Retina (tissue), 1 donor: ENCODE data around the gene PRKAG1.

Source experiments
- DNase-seq: peaks from one replicate; pipeline ENCODE4 v3.0.0-alpha.2; 2016

The PRKAG1 gene

DNA sequence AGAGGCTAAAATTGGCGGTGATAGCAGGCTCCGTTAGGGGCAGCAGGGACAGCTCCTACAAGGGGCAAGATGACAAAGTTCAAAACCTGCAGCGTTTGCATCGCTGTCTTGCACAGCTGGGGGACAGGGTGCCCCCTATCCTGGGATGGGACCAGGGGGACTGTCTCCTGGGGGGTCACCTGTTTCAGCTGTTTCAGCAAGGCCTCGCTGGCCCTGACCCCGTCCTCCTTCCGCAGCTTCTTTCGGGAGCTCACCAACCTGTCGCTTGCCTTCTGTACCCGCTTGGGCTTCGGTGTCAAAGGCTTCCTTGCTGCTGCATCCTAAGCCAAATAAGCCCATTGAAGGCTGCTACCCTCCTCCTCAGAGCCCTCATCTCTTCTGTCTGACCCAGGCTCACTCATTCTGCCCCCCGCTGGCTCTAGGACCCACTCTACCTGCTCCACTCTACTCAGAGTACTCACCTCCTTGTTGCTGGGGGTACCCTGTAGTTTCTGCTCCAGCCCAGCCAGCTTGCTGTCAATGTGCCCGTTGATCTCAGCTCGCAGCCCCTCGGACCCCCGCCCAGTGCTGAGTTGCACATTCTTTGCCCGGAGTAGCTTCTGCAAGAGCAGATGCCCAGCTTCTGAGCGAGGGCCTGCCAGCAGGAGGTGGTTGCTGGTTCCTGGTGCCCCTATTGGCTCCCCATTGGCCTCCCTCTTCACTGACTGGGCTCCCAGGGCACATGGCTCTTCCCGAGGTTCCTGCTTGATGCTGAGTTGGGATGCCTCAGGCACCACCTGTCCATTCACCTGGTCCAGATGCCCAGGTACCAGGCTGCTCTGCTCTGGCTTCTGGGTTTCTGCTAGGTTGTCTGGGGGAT lies 12.4 kb upstream of the PRKAG1 start:
- DNase-seq: no peak

DNA sequence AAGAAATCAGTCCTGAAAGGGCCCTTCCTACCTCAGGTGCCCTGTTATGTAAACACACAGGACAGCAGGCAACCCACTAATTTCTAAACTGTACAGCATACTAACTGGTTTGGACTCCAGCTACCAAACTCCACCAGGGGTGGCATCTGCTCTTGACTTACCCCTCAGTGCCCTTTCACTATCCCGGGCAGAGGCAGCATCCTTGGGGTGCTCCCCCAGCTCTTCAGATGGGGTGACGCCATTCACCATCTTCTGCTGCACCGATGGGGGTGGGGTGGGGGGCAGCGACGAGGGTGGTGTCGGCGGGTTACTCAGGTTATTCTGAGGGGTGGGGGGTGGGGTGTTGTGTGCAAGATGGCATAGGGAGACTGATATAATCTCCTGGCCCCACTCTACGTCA lies 11.5 kb upstream of the PRKAG1 start:
- DNase-seq: no peak

DNA sequence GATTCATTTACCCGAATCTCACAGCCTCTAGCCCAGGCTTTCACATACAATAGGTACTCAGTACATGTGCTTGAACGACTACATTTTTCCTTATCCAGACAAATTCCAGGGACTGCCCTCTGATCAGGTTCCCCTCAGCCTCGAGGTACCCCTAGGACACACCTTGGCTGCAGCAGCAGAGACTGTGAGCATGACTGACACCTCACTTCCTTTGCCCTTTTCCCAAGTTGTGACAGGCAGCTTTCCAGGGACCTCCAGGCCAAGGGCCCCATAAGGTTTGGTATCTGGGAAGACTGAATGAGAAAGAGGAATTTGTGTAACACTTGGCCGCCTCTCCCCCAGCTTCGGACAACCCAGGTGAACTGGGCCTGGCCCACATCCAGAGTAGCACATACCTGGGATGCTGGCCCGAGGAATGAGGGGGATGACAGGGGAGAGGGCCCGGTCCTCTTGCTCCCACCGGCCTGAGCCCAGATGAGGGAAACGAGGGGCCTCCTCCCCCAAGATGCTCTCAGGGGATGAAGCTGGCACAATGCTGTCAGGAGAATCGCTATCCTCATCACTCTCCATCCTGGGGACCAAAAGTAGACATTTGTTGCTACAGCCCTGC lies 10.2 kb upstream of the PRKAG1 start:
- no peak for DNase-seq

- no peak for DNase-seq
Measured at GRCh38 chr12:49027846-49028555, 9.4 kb upstream of the PRKAG1 start.

- no peak for DNase-seq
Measured at GRCh38 chr12:49026678-49027480, 8.3 kb upstream of the PRKAG1 start.

DNA sequence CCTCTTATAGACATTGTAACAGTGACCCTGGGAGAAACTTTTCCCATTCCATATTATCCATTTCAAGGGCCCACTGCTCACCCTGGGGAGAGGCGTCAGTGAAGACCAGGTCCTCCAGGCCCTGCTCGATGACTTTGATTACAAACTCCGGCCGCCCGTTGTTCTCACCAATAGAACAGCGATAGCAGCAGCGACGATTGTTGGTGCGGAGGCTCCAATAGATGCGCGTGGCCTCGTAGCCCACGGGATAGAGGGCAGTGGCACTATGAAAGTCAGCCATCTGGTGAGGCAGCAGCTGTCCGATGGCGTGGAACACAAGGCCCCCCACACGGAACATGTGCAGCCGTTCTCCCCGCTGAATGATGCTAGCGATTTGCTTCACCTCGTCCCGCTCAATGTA lies 7.5 kb upstream of the PRKAG1 start:
- no peak for DNase-seq

- DNase-seq: no peak
Measured at GRCh38 chr12:49025463-49025862, 6.9 kb upstream of the PRKAG1 start.

DNA sequence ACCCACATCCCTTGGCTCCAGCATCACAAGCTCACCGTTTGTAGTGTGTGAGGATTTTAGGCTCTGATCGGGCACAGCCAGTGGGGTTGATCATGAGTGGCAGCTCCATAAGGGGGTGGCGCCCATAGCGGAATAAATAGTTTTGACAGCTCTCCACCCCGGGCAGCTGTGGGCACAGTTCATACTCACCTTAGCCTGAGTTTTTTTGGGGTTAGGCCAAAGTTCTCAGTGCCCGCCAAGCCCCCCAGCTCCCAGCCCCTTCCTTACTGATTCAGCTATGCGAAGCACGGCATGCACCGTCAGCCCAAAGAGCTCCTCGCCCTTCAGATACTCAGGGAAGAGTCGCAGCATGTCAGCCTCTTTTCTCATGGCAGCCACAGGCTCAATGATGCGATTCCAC lies 6.0 kb upstream of the PRKAG1 start:
- no peak for DNase-seq

GRCh38 chr12:49023812-49024211 lies 5.2 kb upstream of the PRKAG1 start:
- DNase-seq: no peak

DNA sequence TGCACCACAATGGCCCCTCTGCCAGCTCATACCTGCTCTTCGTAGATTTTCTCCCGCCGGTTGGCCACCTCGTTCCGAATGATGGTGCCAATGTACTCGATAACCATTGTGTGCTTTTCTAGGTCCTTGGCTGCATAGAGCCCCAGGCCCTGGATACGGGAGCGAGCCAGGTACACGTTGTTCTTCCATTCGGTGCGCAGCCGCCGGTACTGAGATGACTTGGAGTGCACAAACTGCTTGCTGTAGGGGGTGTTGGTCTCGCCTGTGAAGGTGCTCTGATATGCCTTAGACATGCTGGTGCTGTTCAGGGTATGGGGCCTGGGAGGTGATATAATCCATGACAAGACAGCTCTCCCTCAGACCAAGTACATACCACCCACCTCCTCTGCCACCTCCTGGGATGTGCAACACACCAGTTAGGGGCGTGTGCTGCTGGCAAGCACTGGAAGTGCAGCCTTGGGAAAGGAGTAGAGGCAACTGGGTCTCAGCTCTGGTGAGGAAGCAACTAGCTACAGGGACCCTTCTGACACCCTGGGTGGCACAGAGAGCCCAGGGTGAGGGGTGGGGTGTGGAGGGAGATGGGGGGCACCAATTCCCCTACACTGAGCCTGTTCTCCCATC lies 4.1 kb upstream of the PRKAG1 start:
- no peak for DNase-seq

GRCh38 chr12:49021292-49021915 lies 2.8 kb upstream of the PRKAG1 start:
- DNase-seq: no peak

DNA sequence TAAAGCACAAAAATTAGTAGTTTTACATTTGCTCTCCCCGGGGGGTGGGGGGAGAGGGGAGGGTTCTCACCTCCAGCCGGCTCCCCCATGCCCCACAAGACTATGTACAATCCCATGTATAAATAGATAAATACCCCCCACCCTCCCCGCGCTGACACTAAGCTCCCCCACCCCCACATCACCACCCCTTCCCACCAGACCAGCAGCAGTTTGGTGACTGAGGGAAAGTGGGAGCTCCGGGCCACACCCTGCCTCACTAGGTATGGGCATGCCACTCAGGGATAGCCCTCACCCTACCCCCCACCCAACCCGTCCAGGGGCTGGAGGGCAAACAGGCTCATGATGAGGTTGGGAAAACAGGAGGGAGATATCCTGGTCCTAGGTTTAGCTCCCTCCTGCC lies 1.9 kb upstream of the PRKAG1 start:
- no peak for DNase-seq

DNA sequence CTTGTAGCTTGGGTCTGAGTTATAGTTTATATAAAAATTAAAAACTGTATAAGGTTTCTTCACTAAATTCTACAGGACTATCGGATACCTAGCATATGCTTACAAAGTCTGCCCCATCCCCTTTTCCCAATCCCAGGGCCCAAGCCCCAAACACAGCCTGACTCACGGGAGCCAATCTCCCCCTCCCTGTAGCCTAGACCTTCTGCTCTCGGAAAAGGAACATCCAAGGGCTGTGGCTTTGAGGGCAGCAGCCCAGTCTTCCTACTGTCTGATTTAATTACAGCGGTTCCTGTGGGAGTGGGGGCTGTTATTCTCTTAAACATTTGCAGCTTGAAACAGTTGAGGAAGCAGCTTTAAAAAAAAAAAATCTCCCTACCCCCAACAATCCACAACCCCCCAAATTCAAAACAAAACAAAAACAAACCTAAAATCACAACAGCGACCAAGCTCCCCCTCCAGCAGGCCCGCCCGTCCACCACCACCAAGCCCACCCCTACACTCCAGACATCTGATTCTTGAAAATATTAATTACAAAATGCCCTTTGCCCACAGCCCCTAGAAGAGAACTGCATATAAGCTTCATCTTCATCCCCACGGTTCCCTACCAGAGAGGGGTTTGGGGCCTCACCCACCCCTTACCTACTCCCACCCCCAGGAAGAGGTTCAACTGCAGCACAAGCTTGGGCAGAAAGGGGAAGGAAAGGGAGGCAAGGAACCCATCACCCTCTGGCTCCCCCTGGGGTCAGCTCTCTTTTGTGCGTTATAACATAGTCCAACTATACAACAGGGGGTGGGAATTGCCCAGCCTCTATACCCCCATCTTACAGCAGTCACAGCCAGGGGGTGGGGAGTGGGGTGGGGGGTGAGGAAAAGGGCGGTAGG lies 1.1 kb upstream of the PRKAG1 start:
- DNase-seq: no peak

GRCh38 chr12:49019120-49019430 lies 499 bp upstream of the PRKAG1 start:
- DNase-seq: no peak

- no peak for DNase-seq
Measured at GRCh38 chr12:49017891-49018260, 700 bp downstream of the PRKAG1 start.

DNA sequence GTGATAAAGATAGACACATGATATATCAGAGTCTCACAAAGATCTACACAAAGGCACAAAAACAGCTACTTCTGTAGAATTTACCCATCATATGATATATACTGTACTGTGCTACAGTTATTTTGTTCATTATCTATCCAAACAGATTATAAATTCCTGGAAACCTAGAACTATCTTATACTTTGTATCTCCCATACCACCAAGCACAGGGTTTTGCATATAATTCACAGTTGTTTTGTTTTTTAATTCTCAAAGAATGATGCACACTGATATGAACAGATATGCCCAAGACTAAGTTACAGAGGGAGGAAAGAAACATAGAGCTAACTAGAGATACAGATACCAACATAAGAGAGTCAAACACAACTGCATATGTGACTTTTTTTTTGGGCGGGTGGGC lies 3.4 kb downstream of the PRKAG1 start:
- no peak for DNase-seq

DNA sequence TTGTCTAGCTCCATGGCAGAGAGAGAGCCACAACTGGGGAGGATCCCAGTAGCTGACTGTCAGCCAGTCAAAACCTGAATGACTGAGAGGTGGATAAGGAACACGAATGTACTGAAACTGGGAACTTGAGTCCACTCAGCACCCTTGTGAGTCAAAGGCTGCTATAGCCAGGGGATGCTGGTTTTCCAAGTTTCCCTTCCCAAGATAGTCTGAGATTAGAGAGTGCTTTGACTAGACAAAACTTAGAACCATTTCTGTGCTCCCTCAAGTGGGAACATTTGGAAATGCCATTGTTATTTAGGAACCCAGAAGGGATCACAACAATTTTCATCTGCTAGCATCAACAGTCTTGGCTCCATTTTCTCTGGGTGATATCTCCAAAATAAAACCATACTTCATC lies 4.0 kb downstream of the PRKAG1 start:
- no peak for DNase-seq

DNA sequence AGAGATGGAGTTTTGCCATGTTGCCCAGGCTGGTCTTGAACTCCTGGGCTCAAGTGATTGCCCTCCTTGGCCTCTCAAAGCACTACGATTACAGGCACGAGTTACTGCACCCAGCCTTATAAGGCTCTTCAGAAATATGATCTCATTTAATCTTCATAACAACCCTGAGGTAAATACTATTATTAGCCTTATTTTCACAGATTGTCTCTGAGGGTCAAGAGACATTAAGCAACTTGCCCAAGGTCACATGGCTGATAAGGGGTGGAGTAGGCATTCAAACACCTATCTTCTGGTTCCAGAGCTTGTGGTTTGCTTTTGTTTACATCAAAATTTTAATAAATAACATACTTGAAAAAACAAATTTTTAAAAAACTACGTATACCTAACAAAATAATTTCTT lies 5.1 kb downstream of the PRKAG1 start:
- DNase-seq: no peak

DNA sequence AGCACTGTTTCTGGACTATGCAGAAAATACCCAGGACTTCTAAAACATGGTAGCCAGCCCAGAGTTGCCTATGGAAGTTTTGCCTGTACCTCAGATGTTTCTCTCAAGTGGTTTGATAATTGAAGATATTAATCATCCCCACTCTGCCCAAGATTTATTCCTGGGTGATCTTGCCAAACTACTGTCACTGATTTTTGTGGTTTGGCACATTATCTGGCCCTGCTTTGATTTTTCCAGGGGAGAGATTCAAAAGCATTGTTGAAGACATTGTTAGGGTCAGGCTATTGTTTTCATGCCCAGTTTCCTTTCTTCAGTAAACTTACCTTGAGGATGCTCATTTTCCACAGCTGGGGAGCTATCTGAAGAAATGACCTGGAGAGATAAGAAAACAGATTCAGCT lies 5.8 kb downstream of the PRKAG1 start:
- no peak for DNase-seq

DNA sequence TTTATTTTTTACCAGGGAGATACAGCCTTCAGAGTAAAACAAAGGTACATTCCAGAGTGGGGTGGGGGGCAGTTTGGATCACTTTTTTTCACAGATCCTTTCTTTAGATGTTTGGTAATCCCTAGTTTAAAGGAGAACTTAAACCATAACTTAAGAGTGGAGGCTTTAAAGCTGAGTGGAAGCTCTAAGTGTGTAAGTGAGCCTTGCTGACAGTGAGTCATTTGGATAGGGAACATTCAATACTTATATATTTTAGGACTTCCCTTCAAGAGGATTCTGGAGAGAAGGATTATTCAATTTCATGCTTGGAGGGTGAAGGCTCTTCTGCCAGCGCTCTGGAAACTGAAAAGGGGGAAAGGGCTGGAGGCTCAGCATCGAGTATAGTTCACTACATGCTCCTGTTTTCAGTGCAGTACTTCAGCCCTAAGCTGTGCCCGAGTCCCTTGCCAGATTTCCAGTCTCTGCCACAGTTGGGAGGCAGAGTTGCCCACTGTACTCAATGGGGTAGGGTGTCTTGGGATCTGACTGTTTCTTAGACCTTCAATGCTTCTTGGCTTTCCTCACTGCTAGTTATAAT lies 8.4 kb downstream of the PRKAG1 start:
- DNase-seq: no peak

GRCh38 chr12:49008943-49009342 lies 9.6 kb downstream of the PRKAG1 start:
- no peak for DNase-seq
